Calu3 (cell line): Measurements from ENCODE around the gene PPP2R2C. TPM values are rescaled to one million over a fixed set of nuclear protein-coding genes. Genes with fewer than 3 reads are reported as not detected.

Experiments
- BruUV-seq: library from RNA; stranded (reverse); fragments of 400-500 nt; replicated peaks from 2 replicates; lab custom pipeline; 2021; lab: Mats Ljungman, UMichigan
- CTCF ChIA-PET: fragments of 300-600 bp; sonication (Branson Sonifier 250); formaldehyde crosslinking; loops from one replicate; lab custom pipeline; 2022; ENCODE audit warnings: antibody characterized with exemption; lab: Charles Lee
- DNase-seq: peaks from one replicate; pipeline ENCODE4 v3.0.0; 2022
- H3K27ac Mint-ChIP-seq: one replicate; pipeline ENCODE4 v1.8.0; 2022; ENCODE audit warnings: mixed read lengths; ENCODE audit not compliant: unreplicated experiment
- H3K27me3 Mint-ChIP-seq: one replicate; pipeline ENCODE4 v1.8.0; 2022; ENCODE audit warnings: mixed read lengths; ENCODE audit not compliant: unreplicated experiment
- H3K36me3 Mint-ChIP-seq: one replicate; pipeline ENCODE4 v1.8.0; 2022; ENCODE audit warnings: mild to moderate bottlenecking, moderate library complexity, mixed read lengths; ENCODE audit not compliant: insufficient read depth, unreplicated experiment
- H3K4me1 Mint-ChIP-seq: one replicate; pipeline ENCODE4 v1.8.0; 2022; ENCODE audit warnings: mild to moderate bottlenecking, low read depth, mixed read lengths; ENCODE audit not compliant: unreplicated experiment
- H3K4me3 Mint-ChIP-seq: one replicate; pipeline ENCODE4 v1.8.0; 2022; ENCODE audit warnings: mild to moderate bottlenecking, low read depth, moderate library complexity, mixed read lengths; ENCODE audit not compliant: unreplicated experiment
- H3K9me3 Mint-ChIP-seq: one replicate; pipeline ENCODE4 v1.8.0; 2022; ENCODE audit warnings: low read depth, mixed read lengths; ENCODE audit not compliant: unreplicated experiment
- intact Hi-C: fragments of 100-400 bp; cut with micrococcal nuclease; formaldehyde crosslinking; loops from one replicate; pipeline ENCODE4 v1.10.0; 2022; ENCODE audit not compliant: unreplicated experiment
- total RNA-seq: library from RNA; stranded (reverse); gene quantifications from 2 replicates; pipeline ENCODE4 v1.2.3, GENCODE V29; 2022
- TF ChIP-seq, protein P1 (sequence below): fragments of 200-600 bp; IDR thresholded peaks from one replicate; pipeline ENCODE4 v1.8.0; 2022; ENCODE audit warnings: antibody characterized with exemption; ENCODE audit not compliant: unreplicated experiment

PPP2R2C gene
- total RNA-seq, 1 experiment from 2014 or later, result 9.4 TPM

DNA sequence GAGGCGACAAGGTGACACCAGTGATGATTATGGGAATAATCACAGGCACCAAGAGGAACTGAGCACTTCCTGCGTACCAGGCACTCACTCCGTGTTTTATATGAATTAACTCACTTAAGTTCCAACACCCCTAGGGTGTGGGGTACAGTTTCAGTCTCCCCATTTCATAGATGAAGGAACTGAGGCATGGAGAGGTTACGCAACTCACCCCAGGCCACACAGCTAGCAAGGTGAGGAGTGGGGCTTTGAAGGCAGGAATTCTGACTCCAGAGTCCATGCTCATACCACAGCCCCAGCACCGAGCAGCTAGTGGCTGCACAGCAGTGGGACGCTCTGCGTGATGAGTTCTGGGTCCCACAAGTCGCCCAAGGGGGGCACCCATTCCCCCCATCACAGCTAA is 29.9 kb downstream of the PPP2R2C start:
- TF ChIP-seq, protein P1, sequence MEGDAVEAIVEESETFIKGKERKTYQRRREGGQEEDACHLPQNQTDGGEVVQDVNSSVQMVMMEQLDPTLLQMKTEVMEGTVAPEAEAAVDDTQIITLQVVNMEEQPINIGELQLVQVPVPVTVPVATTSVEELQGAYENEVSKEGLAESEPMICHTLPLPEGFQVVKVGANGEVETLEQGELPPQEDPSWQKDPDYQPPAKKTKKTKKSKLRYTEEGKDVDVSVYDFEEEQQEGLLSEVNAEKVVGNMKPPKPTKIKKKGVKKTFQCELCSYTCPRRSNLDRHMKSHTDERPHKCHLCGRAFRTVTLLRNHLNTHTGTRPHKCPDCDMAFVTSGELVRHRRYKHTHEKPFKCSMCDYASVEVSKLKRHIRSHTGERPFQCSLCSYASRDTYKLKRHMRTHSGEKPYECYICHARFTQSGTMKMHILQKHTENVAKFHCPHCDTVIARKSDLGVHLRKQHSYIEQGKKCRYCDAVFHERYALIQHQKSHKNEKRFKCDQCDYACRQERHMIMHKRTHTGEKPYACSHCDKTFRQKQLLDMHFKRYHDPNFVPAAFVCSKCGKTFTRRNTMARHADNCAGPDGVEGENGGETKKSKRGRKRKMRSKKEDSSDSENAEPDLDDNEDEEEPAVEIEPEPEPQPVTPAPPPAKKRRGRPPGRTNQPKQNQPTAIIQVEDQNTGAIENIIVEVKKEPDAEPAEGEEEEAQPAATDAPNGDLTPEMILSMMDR, result no peak
- no peaks in the 10 kb centered on the region for H3K9me3 Mint-ChIP-seq
- no peak overlapping the region for H3K4me3 Mint-ChIP-seq
- no TSS peak for BruUV-seq
- peaks cover 13% of the 10 kb centered on the region for H3K27me3 Mint-ChIP-seq
- H3K27ac Mint-ChIP-seq, result no peak overlapping the region
- intact Hi-C loops, result no loop called here
- H3K4me1 Mint-ChIP-seq, result peaks cover 8% of the 10 kb centered on the region
- no peak for DNase-seq
- no peaks in the 10 kb centered on the region for H3K36me3 Mint-ChIP-seq
- CTCF ChIA-PET, result no interaction called here

- no TSS peak for BruUV-seq
- Mint-ChIP-seq H3K27me3 (peaks cover 13% of the 10 kb centered on the region), H3K27ac (no peak overlapping the region), H3K4me3 (no peak overlapping the region), H3K4me1 (peaks cover 5% of the 10 kb centered on the region), H3K36me3 (no peaks in the 10 kb centered on the region), H3K9me3 (no peaks in the 10 kb centered on the region)
- CTCF ChIA-PET, result no interaction called here
- no peak for DNase-seq
- TF ChIP-seq, protein P1, result no peak
- intact Hi-C loops, result no loop called here
Measured at GRCh38 chr4:6441758-6442157, 30.7 kb downstream of the PPP2R2C start.

- intact Hi-C loops, result no loop called here
- Mint-ChIP-seq H3K27me3 (peaks cover 13% of the 10 kb centered on the region), H3K27ac (no peak overlapping the region), H3K4me1 (no peaks in the 10 kb centered on the region), H3K9me3 (no peaks in the 10 kb centered on the region), H3K36me3 (no peaks in the 10 kb centered on the region), H3K4me3 (no peak overlapping the region)
- BruUV-seq, result no TSS peak
- CTCF ChIA-PET, result no interaction called here
- no peak for DNase-seq
- TF ChIP-seq, protein P1, result no peak
Measured at GRCh38 chr4:6441202-6441582, 31.2 kb downstream of the PPP2R2C start.

DNA sequence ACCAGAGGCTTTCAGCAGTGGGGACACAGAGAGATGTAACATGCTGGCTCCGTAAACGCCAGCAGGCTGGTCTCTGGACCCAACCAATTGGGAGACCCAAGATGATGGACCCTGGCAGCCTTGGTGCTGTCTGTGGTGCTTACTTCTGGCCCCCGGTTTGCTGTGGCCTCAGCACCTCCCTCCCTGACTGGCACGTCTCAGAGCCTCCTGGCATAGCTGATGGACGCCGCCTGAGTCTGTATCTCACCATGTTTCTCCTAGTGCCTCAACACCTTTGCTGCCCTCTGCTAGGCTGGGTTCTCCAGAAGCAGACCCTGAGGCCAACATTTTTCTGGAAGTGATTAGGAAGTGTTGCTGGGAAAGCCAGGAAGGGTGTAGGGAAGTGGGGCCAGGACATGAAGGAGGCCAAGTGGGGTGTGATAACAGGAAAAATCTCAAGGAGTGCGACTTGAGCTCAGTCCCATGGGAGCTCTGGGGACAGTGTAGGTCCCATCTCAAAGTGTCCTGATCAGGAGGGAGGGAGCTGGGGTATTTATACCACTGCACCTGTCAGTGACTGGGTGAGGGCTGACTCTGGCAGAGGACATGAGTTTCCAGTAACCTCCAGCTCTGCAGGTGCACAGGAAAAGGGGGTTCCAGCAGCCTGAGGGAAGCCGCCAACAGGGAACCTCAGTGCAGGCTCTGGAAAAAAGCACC is 31.8 kb downstream of the PPP2R2C start:
- DNase-seq, result no peak
- Mint-ChIP-seq H3K9me3 (no peaks in the 10 kb centered on the region), H3K4me3 (no peak overlapping the region), H3K36me3 (no peaks in the 10 kb centered on the region), H3K27me3 (peaks cover 14% of the 10 kb centered on the region), H3K4me1 (no peaks in the 10 kb centered on the region), H3K27ac (no peak overlapping the region)
- TF ChIP-seq, protein P1, result no peak
- BruUV-seq, result no TSS peak
- CTCF ChIA-PET, result no interaction called here
- intact Hi-C loops, result no loop called here
